Jurkat, Clone E6-1 (cell line): Measurements from ENCODE around the gene COL18A1.

ENCODE experiments used
- DNase-seq: peaks from one replicate; pipeline ENCODE4 v3.0.0-alpha.2; 2011; ENCODE audit warnings: low read depth, low spot score
- H3K4me3 ChIP-seq: 2 replicates; pipeline ENCODE4 v1.5.1; 2011; ENCODE audit warnings: mild to moderate bottlenecking, low read length, control low read depth, moderate library complexity

COL18A1 gene

GRCh38 chr21:45410151-45410864 lies 5.3 kb downstream of the COL18A1 start:
- no peak for DNase-seq
- H3K4me3 ChIP-seq: no peak overlapping the region

- DNase-seq: no peak
- no peak overlapping the region for H3K4me3 ChIP-seq
These were observed 6.2 kb downstream of the COL18A1 start for GRCh38 chr21:45410865-45411809.

- no peak for DNase-seq
- no peak overlapping the region for H3K4me3 ChIP-seq
These were observed 6.8 kb downstream of the COL18A1 start for GRCh38 chr21:45411810-45412206.

- H3K4me3 ChIP-seq: no peak overlapping the region
- DNase-seq: no peak
These were observed 7.5 kb downstream of the COL18A1 start for GRCh38 chr21:45412491-45412890.

GRCh38 chr21:45412909-45413611 lies 8.1 kb downstream of the COL18A1 start:
- no peak overlapping the region for H3K4me3 ChIP-seq
- DNase-seq: no peak

- H3K4me3 ChIP-seq: no peak overlapping the region
- no peak for DNase-seq
These were observed 9.0 kb downstream of the COL18A1 start for GRCh38 chr21:45413922-45414321.

- no peak for DNase-seq
- no peak overlapping the region for H3K4me3 ChIP-seq
These were observed 9.6 kb downstream of the COL18A1 start for GRCh38 chr21:45414396-45415187.

- no peak for DNase-seq
These were observed 10.4 kb downstream of the COL18A1 start for GRCh38 chr21:45415188-45415942.

GRCh38 chr21:45415943-45416611 lies 11.1 kb downstream of the COL18A1 start:
- H3K4me3 ChIP-seq: no peak overlapping the region
- DNase-seq: no peak

More at GRCh38 chr21:45415188-45415942, 10.4 kb downstream of the COL18A1 start:
- H3K4me3 ChIP-seq: no peak overlapping the region

- no peak overlapping the region for H3K4me3 ChIP-seq
- no peak for DNase-seq
These were observed 11.7 kb downstream of the COL18A1 start for GRCh38 chr21:45416620-45417019.

GRCh38 chr21:45417256-45417950 lies 12.4 kb downstream of the COL18A1 start:
- no peak for DNase-seq
- H3K4me3 ChIP-seq: no peak overlapping the region

- DNase-seq: no peak
- no peak overlapping the region for H3K4me3 ChIP-seq
These were observed 13.0 kb downstream of the COL18A1 start for GRCh38 chr21:45417951-45418300.

- no peak for DNase-seq
- H3K4me3 ChIP-seq: no peak overlapping the region
These were observed 13.5 kb downstream of the COL18A1 start for GRCh38 chr21:45418301-45419071.

- no peak overlapping the region for H3K4me3 ChIP-seq
- DNase-seq: no peak
These were observed 14.2 kb downstream of the COL18A1 start for GRCh38 chr21:45419162-45419561.

- no peak for DNase-seq
- H3K4me3 ChIP-seq: no peak overlapping the region
These were observed 15.4 kb downstream of the COL18A1 start for GRCh38 chr21:45420061-45421041.
